Activated gamma-delta T cell treated with anti-CD3 and anti-CD28 coated beads, Interleukin-2, amount 50 U/mL, for 16 hours (primary cell): ENCODE results near the gene FAM174A.

Experiments
- DNase-seq: peaks from one replicate; pipeline ENCODE4 v3.0.0-alpha.2; 2020; ENCODE audit warnings: low read depth

FAM174A gene

GRCh38 chr5:100535060-100536005 is at the start of gene FAM174A:
FAM174A (plus strand) TSS chr5:100535374; CDS start chr5:100535531, 157 bp downstream.
- DNase-seq = peak; percentile 89

- no peak for DNase-seq
Observed at GRCh38 chr5:100493996-100494395, 41.2 kb upstream of the FAM174A start.

- no peak for DNase-seq
Observed at GRCh38 chr5:100496296-100496695, 38.9 kb upstream of the FAM174A start.

- DNase-seq = no peak
Observed at GRCh38 chr5:100502684-100503083, 32.5 kb upstream of the FAM174A start.

- DNase-seq = no peak
Observed at GRCh38 chr5:100505984-100506670, 29.0 kb upstream of the FAM174A start.

- no peak for DNase-seq
Observed at GRCh38 chr5:100516285-100516684, 18.9 kb upstream of the FAM174A start.

GRCh38 chr5:100517301-100517974 is 17.7 kb upstream of the FAM174A start:
- no peak for DNase-seq

- no peak for DNase-seq
Observed at GRCh38 chr5:100518377-100518776, 16.8 kb upstream of the FAM174A start.

GRCh38 chr5:100519075-100519474 is 16.1 kb upstream of the FAM174A start:
- no peak for DNase-seq

GRCh38 chr5:100520348-100520747 is 14.8 kb upstream of the FAM174A start:
- no peak for DNase-seq

GRCh38 chr5:100537946-100538345 is 2.8 kb downstream of the FAM174A start:
- DNase-seq = no peak

- DNase-seq = no peak
Observed at GRCh38 chr5:100539519-100539918, 4.3 kb downstream of the FAM174A start.

- no peak for DNase-seq
Observed at GRCh38 chr5:100542086-100542485, 6.9 kb downstream of the FAM174A start.

GRCh38 chr5:100546001-100546400 is 10.8 kb downstream of the FAM174A start:
- no peak for DNase-seq

- DNase-seq = no peak
Observed at GRCh38 chr5:100550531-100551051, 15.4 kb downstream of the FAM174A start.

GRCh38 chr5:100551183-100551582 is 16.0 kb downstream of the FAM174A start:
- DNase-seq = no peak

- DNase-seq = no peak
Observed at GRCh38 chr5:100553209-100553608, 18.0 kb downstream of the FAM174A start.

- DNase-seq = no peak
Observed at GRCh38 chr5:100560860-100561259, 25.7 kb downstream of the FAM174A start.

GRCh38 chr5:100562821-100563220 is 27.6 kb downstream of the FAM174A start:
- no peak for DNase-seq

- DNase-seq = no peak
Observed at GRCh38 chr5:100566382-100567141, 31.4 kb downstream of the FAM174A start.

GRCh38 chr5:100574716-100575115 is 39.5 kb downstream of the FAM174A start:
- DNase-seq = no peak

GRCh38 chr5:100575815-100576214 is 40.6 kb downstream of the FAM174A start:
- DNase-seq = no peak
